GM18508 (cell line): ENCODE measurements around the gene PTPN2.
A peak's percentile ranks its signal among the peaks of the same experiment; 100 is the strongest.
"Not testable (repeated sequence)": the region's sequence is repeated elsewhere in the genome, so short reads cannot be mapped to it uniquely, and the experiment has no call there.

Source experiments
- ATAC-seq: cut with Tn5 transposase; IDR thresholded peaks from one replicate; pipeline ENCODE4 v1.9.1; 2021; ENCODE audit warnings: moderate number of reproducible peaks; ENCODE audit not compliant: insufficient read depth, unreplicated experiment

Gene PTPN2

DNA sequence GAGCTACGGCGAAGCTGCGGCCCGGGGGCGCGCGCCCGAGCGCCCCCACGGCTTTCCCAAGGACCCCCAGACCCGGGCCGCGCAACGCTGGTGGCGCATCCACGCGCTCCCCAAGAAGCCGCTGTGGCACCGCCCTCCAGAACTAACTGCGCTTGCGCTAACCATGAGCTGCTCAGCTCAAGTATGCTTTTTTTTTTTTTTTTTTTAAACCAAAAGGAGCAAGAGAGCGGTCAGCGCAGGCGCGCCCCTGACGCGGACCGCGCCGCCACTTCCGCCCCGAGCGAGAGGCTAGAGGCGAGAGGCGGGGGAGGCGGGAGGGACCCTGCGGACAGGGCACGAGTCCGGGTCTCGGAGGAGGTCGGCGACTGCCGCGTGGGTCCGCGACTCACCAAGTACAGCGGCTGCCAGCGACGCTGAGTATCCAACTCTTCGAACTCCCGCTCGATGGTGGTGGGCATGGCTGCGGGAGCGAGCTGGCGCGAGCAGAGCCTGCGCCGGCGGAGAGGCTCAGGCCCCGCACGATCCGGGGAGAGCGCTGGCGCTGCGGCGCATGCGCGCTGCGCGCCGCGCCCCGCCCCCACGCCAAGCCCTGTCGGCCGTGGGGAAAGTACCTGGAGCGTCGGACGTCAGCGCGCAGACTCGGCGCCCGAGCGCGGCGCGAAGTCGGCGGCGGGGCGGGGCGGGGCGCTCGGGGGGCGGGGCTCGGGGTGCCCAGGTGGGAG, at the start of gene PTPN2:
Gene PTPN2, minus strand, starts transcription at position 554 of the 722 bp plus-strand sequence. Its CDS starts 96 bp downstream, at position 458.
- peak; percentile 51 for ATAC-seq

DNA sequence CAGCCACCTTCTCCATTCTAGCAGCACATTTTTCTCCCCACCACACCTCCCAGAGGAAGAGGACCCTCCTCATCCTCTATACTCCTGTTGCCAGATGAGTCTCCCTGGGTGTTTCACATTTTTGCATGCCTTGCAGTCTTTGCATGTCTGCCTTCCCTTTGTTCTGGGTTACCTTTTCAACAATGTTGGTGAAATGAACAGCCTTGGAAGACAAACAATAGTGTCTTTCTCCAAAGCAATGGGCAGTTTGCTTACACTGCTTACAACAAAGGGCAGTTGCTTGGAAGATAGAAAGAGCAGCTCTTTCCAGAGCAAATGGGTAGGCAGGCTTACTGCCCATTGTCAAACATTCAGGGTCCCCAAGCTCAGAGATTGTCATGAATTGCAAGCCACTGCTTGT, 49.3 kb upstream of the PTPN2 start:
- ATAC-seq, result no peak

- ATAC-seq, result no peak
Measured at GRCh38 chr18:12930908-12931307, 46.9 kb upstream of the PTPN2 start.

GRCh38 chr18:12930376-12930775, 46.3 kb upstream of the PTPN2 start:
- no peak for ATAC-seq

DNA sequence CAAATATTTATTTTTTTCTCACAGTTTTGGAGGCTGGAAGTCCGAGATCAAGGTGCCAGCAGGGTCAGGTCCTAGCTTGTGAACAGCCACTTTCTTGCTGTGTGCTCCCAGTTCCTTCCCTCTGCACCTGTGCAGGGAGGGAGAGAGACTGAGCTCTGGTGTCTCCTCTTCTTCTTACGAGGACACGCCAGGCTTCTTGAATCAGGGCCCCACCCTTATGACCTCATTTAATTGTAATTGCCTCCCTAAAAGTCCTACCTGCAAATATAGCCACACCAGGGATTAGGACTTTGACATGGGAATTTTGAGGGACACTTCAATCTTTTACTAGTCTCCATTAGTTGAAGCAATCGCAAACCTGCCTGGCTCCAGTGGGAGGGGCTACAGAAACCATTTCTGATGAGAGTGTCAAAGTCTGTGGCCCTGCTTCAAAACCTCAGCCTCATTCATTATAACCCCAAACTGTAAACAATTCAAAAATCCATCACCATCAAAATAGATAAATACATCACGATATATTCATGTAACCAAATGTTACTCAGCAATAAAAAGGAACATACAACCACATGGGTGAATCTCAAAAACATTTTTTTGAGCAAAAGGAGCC, 45.5 kb upstream of the PTPN2 start:
- no peak for ATAC-seq

GRCh38 chr18:12928641-12929040, 44.6 kb upstream of the PTPN2 start:
- no peak for ATAC-seq

DNA sequence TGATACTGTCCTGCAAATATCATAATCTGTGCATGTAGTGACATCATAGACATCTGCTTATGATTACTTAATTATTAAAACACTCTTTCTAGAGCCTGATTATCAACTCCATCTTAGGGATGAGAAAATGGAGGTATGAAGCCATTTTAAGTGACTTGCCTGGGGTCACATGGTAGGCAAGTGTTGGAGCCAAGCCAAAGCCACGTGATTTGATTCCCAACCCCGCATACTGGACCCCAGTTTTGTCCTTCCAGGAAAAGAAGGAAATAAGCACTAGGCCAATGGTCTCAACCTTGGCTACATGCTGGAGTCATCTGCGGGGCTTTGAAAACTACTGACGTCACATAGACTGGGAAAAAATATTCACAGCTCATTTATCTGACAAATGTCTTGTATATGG, 44.2 kb upstream of the PTPN2 start:
- ATAC-seq, result no peak

DNA sequence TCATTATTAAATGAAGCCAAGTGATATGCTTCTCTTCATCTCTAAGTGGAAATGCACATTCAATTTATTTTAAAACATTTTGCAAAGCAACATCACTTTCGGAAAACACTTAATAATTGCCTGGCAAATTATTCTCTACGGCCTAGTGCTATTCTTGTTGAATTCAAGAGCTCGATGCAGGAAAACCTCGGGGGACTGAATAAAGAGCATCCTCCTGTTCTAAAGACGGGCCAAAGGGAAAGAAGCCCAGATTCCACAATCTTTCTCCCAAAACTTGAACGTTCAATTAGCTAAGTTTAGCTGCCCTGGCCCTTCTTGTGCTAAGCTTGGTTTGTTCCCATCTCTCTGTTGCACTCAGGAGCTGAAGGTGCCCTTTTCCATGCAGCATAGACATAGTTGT, 40.6 kb upstream of the PTPN2 start:
- no peak for ATAC-seq

DNA sequence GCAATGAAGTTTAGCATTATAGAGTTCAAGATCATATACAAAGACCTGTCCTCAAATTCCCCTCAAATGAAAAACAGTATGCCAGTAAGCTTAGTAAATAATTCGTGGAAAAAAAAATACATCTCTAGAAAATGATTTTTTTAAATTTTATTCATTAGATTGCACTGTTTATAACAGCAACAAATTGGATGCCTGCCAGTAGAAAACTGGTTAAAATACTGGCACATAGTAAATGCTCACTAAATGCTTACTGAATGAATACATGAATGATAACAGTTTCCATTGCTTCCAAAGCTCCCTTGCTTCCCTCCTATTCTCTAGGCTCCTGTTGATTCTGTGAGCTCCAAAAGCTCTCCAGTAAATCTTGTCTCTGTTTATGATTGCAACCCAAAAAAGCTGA, 38.2 kb upstream of the PTPN2 start:
- no peak for ATAC-seq

- no peak for ATAC-seq
Measured at GRCh38 chr18:12921178-12921577, 37.1 kb upstream of the PTPN2 start.

- no peak for ATAC-seq
Measured at GRCh38 chr18:12911929-12912703, 28.1 kb upstream of the PTPN2 start.

- no peak for ATAC-seq
Measured at GRCh38 chr18:12911025-12911928, 27.2 kb upstream of the PTPN2 start.

GRCh38 chr18:12908706-12909105, 24.7 kb upstream of the PTPN2 start:
- ATAC-seq, result no peak

DNA sequence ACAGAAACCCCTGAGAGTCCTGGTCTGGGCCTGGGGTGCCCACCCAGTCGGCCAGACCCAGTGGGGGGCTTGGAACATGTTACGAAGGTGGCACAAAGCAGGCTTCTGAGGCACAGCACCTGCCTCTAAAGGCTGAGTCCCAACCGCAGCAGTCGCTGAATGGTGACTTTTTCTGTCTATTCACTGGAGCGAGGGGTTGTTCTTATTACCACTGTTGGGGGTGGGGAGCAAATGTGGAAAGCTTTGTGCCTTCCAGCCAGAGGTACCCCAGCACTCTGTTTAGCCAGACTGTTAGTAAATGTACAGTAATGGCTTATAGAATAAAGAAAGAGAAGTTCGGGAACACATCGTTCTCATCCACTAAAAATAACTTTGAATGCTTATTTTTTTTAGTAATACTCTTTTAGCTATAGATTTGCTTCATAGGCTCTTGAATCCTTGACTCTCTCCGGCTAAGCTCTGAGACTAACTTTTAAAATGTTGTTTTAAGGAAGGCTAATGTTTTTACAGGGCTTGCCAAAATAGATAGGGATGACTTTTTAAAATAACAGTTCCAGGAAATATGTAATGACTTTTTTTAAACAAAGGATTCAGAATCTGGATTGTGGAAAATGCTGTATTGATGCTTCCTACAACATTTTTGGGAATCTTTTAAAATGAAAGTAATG, 23.4 kb upstream of the PTPN2 start:
- ATAC-seq, result no peak

GRCh38 chr18:12906773-12907172, 22.7 kb upstream of the PTPN2 start:
- no peak for ATAC-seq

- no peak for ATAC-seq
Measured at GRCh38 chr18:12906119-12906518, 22.1 kb upstream of the PTPN2 start.

- ATAC-seq, result no peak
Measured at GRCh38 chr18:12904012-12904516, 20.0 kb upstream of the PTPN2 start.

DNA sequence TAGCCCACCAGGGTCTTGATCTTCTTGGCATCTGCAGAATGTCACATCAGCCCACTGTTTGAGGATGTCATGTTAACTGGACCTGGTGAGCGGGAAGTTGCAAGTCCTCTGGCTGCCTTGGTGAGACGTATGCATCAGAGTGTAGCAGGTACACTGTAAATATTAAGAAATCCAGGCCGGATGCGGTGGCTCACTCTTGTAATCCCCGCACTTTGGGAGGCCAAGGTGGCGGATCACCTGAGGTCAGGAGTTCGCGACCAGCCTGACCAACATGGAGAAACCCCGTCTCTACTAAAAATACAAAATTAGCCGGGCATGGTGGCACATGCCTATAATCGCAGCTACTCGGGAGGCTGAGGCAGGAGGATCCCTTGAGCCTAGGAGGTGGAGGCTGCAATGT, 17.2 kb upstream of the PTPN2 start:
- ATAC-seq, result not testable (repeated sequence)

- not testable (repeated sequence) for ATAC-seq
Measured at GRCh38 chr18:12896784-12897333, 12.8 kb upstream of the PTPN2 start.
